HS-27A (cell line): Measurements from ENCODE around the gene RNF220.
"Not testable (repeated sequence)": the region's sequence is repeated elsewhere in the genome, so short reads cannot be mapped to it uniquely, and the experiment has no call there.

ENCODE experiments used
- DNase-seq: peaks from one replicate; pipeline ENCODE4 v3.0.0-alpha.2; 2012; ENCODE audit warnings: low read depth, missing footprints

The RNF220 gene

GRCh38 chr1:44678626-44679025, 273.6 kb downstream of the RNF220 start:
- no peak for DNase-seq

GRCh38 chr1:44679468-44679867, 274.4 kb downstream of the RNF220 start:
- DNase-seq: no peak

- no peak for DNase-seq
Observed at GRCh38 chr1:44681905-44682882, 277.1 kb downstream of the RNF220 start.

GRCh38 chr1:44682883-44683265, 277.8 kb downstream of the RNF220 start:
- DNase-seq: no peak

GRCh38 chr1:44684525-44684924, 279.5 kb downstream of the RNF220 start:
- no peak for DNase-seq

- no peak for DNase-seq
Observed at GRCh38 chr1:44685218-44685617, 280.2 kb downstream of the RNF220 start.

GRCh38 chr1:44685881-44686280, 280.8 kb downstream of the RNF220 start:
- DNase-seq: no peak

- DNase-seq: no peak
Observed at GRCh38 chr1:44688760-44689446, 283.8 kb downstream of the RNF220 start.

- DNase-seq: no peak
Observed at GRCh38 chr1:44689447-44689765, 284.4 kb downstream of the RNF220 start.

GRCh38 chr1:44693159-44693558, 288.1 kb downstream of the RNF220 start:
- no peak for DNase-seq

GRCh38 chr1:44693900-44694299, 288.8 kb downstream of the RNF220 start:
- no peak for DNase-seq

GRCh38 chr1:44694863-44695478, 289.9 kb downstream of the RNF220 start:
- no peak for DNase-seq

- no peak for DNase-seq
Observed at GRCh38 chr1:44695671-44696070, 290.6 kb downstream of the RNF220 start.

GRCh38 chr1:44696101-44696500, 291.0 kb downstream of the RNF220 start:
- no peak for DNase-seq

GRCh38 chr1:44696789-44697345, 291.8 kb downstream of the RNF220 start:
- no peak for DNase-seq

- DNase-seq: no peak
Observed at GRCh38 chr1:44698138-44698537, 293.1 kb downstream of the RNF220 start.

- DNase-seq: not testable (repeated sequence)
Observed at GRCh38 chr1:44699375-44699774, 294.3 kb downstream of the RNF220 start.

GRCh38 chr1:44700573-44700972, 295.5 kb downstream of the RNF220 start:
- DNase-seq: no peak

GRCh38 chr1:44701141-44701573, 296.1 kb downstream of the RNF220 start:
- DNase-seq: no peak
